Muscle of leg (tissue), 11 donors: ENCODE measurements around the gene TMC6. TPM values are rescaled to one million over a fixed set of nuclear protein-coding genes. Genes with fewer than 3 reads are reported as not detected.
"Not testable (repeated sequence)": the region's sequence is repeated elsewhere in the genome, so short reads cannot be mapped to it uniquely, and the experiment has no call there.

ENCODE experiments used
- DNase-seq: peaks from one replicate; pipeline ENCODE4 v3.0.0; 2013
- H3K27ac ChIP-seq: one replicate; pipeline ENCODE4 v1.5.1; 2013; ENCODE audit warnings: mild to moderate bottlenecking, low read length, control low read depth
- H3K27me3 ChIP-seq: one replicate; pipeline ENCODE4 v1.6.1; 2013; ENCODE audit warnings: low read length; ENCODE audit not compliant: control insufficient read depth, insufficient read depth
- H3K36me3 ChIP-seq: one replicate; pipeline ENCODE4 v1.6.1; 2013; ENCODE audit warnings: low read length; ENCODE audit not compliant: control insufficient read depth, insufficient read depth
- H3K4me1 ChIP-seq: one replicate; pipeline ENCODE4 v1.6.1; 2013; ENCODE audit warnings: low read length; ENCODE audit not compliant: control insufficient read depth, insufficient read depth
- H3K4me3 ChIP-seq: one replicate; pipeline ENCODE4 v1.5.1; 2013; ENCODE audit warnings: low read length, control low read depth
- H3K9me3 ChIP-seq: replicated peaks from 2 replicates; pipeline ENCODE4 v1.6.1; 2013; ENCODE audit warnings: low read depth, low read length; ENCODE audit not compliant: control insufficient read depth
- WGBS: methylation state at CpG from one replicate; pipeline ENCODE4 v1.1.5; 2013; ENCODE audit warnings: missing lambda C conversion rate; ENCODE audit not compliant: insufficient coverage; 5-methylcytosine and 5-hydroxymethylcytosine counted together
- polyA plus RNA-seq, 8 donors: library from polyadenylated mRNA; unstranded; fragments of 120-200 nt; gene quantifications; one replicate each; pipeline versions ENCODE4 v1.2.1 to v1.2.3, GENCODE V29; 2013; ENCODE audit warnings: inconsistent platforms in 1 of 8, low replicate concordance in 1 of 8; ENCODE audit not compliant: insufficient read length in 8 of 8, insufficient read depth in 1 of 8
- total RNA-seq: library from RNA; stranded (reverse); fragments of 120-200 nt; gene quantifications from one replicate; pipeline ENCODE4 v1.2.4, GENCODE V29; 2013

TMC6 gene
- total and polyA plus RNA-seq, 9 donors = 21.6 to 40.7 (median 26.1) TPM

DNA sequence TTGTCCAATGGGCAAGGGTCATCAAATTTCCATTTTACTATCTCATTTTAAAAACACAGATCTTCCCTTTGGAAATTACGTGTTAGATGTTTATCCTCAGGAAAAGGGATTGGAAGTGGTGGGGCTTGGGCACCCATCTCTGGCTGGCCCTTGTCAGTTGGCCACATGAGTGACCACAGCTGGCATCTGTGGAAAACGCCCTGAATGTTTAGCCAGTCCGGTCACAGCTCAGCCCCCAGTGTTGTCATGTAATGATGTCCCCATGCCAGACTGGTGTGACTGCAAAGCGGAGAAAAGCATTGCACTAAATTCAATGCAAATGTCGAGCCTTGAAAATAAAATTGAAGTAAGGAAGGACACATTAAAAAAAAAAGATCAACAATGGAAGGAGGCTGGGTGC, 53.0 kb downstream of the TMC6 start:
- no peak overlapping the region for H3K4me3 ChIP-seq
- no peaks in the 10 kb centered on the region for H3K27me3 ChIP-seq
- H3K4me1 ChIP-seq = no peaks in the 10 kb centered on the region
- DNase-seq = no peak
- no peaks in the 10 kb centered on the region for H3K9me3 ChIP-seq
- H3K27ac ChIP-seq = no peak overlapping the region
- 93% methylated on average over 3 of the region's 5 CpGs for WGBS
- peaks cover 69% of the 10 kb centered on the region for H3K36me3 ChIP-seq

DNA sequence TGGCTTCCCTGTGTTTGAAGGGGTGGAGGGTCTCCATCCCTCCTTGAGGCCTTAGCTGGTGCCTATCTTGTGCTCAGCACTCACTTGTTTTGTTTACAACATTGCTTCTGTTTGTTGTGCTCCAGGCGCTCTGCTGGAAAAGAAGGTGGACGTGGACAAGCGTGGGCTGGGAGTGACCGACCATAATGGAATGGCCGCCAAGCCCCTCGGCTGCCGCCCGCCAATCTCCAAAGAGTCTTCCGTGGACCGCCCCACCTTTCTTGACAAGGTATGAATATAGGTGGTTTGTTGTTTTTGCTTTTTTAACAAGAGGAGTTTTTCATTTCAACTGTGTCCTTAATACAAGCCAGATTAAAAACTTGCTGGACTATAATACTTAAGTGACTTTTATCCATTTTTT, 53.5 kb downstream of the TMC6 start:
- Histone ChIP-seq H3K4me3 (no peak overlapping the region), H3K27ac (no peak overlapping the region), H3K36me3 (peaks cover 72% of the 10 kb centered on the region), H3K9me3 (no peaks in the 10 kb centered on the region), H3K27me3 (no peaks in the 10 kb centered on the region), H3K4me1 (no peaks in the 10 kb centered on the region)
- WGBS = 100% methylated on average over 2 of the region's 10 CpGs
- no peak for DNase-seq

DNA sequence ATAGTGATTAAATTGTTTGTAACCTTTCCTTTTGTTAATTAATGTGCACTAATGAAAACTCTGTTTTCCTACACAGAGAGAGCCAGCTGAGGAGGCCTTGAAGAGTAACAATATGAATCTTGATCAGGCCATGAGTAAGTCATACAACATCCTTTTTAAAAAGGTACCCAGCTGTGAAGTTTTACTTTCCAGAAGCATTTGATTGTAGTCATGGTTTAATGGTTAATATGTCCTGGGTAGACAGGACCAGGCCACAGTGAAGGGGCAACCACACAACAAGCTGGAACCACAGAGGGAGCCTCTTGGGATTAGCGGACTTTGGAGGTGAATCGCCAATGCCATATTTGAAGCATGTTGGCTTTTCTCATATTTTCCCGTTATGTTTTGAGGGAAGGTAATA, 55.6 kb downstream of the TMC6 start:
- Histone ChIP-seq H3K4me1 (no peaks in the 10 kb centered on the region), H3K4me3 (no peak overlapping the region), H3K36me3 (peaks cover 66% of the 10 kb centered on the region), H3K27me3 (no peaks in the 10 kb centered on the region), H3K27ac (no peak overlapping the region), H3K9me3 (no peaks in the 10 kb centered on the region)
- no peak for DNase-seq
- WGBS = 100% methylated on average over 1 of the region's 3 CpGs

DNA sequence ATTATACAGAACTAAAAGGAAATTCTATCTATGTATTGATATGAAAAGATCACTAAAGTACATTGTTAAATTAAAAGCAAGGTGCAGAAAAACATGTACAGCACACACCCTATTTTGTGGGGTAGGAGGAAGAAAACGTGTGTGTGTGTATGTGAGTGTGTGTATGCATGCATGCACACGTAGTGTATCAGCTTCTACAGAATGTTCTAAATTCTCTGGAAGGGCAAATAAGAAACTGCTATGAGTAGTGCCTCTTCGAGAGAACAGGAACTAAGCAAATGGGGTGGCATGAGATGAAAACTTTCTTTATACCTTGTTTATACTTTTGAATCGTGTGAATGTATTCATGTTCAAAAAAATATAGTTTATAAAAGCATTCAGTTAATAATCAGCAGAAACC, 58.9 kb downstream of the TMC6 start:
- H3K9me3 ChIP-seq = no peaks in the 10 kb centered on the region
- DNase-seq = no peak
- H3K4me3 ChIP-seq = no peak overlapping the region
- no peak overlapping the region for H3K27ac ChIP-seq
- H3K27me3 ChIP-seq = no peaks in the 10 kb centered on the region
- peaks cover 62% of the 10 kb centered on the region for H3K36me3 ChIP-seq
- no peaks in the 10 kb centered on the region for H3K4me1 ChIP-seq
- 77% methylated on average over 2 of the region's 4 CpGs for WGBS

DNA sequence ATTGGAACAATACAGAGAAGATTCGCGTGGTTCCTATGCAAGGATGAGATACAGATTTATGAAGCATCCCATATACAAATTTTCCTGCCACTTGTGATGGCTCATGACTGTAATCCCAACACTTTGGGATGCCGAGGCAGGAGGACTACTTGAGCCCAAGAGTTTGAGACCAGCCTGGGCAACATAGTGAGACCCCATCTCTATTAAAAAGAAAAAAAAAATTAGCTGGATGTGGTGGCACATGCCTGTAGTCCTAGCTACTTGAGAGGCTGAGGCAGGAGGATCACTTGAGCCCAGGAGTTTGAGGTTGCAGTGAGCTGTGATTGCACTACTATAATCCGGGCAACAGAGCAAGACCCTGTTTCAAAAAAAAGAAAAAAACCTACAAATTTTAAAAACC, 61.6 kb downstream of the TMC6 start:
- not testable (repeated sequence) for H3K27ac ChIP-seq, DNase-seq, H3K9me3 ChIP-seq, H3K4me3 ChIP-seq, H3K27me3 ChIP-seq, H3K4me1 ChIP-seq
- WGBS = no CpG with 5 or more reads among the region's 4 CpGs
- peaks cover 40% of the 10 kb centered on the region for H3K36me3 ChIP-seq

DNA sequence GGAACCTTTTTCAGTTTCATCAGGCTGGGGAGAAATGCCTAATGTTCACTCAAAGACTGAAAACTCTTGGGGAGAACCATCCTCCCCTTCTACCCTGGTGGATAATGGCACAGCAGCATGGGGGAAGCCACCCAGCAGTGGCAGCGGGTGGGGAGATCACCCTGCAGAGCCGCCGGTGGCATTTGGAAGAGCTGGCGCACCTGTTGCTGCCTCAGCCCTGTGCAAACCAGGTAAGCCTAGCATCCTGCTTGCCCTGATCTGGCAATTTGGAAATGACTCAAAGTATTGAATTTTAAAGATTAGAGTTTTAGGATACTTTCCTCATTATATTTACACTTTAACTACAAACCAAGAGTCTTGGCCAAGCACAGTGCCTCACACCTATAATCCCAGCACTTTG, 63.8 kb downstream of the TMC6 start:
- WGBS = no CpG with 5 or more reads among the region's 4 CpGs
- Histone ChIP-seq H3K27ac (no peak overlapping the region), H3K36me3 (peaks cover 26% of the 10 kb centered on the region), H3K27me3 (no peaks in the 10 kb centered on the region), H3K4me3 (no peak overlapping the region), H3K9me3 (no peaks in the 10 kb centered on the region), H3K4me1 (no peaks in the 10 kb centered on the region)
- DNase-seq = no peak

DNA sequence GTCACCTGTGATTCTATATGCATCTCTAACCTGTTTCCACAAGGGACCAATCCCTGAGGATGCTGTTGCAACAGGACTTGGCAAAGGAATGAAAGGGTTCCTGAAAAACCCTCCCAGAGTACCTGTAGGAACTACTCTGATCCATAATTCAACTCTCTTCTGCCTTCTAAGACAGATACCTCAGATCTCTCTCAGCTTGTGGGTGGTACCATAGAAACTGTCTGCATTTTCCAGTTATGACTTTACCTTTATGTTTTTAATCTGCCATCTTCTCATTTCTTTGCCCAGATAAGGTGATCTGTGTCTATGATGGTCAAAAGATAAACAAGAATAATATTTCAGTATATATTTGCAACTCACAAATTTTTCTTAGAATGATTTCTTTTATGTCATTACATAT, 65.1 kb downstream of the TMC6 start:
- H3K36me3 ChIP-seq = peaks cover 22% of the 10 kb centered on the region
- no peak overlapping the region for H3K27ac ChIP-seq
- H3K4me3 ChIP-seq = no peak overlapping the region
- H3K27me3 ChIP-seq = no peaks in the 10 kb centered on the region
- no peak for DNase-seq
- no peaks in the 10 kb centered on the region for H3K9me3 ChIP-seq
- H3K4me1 ChIP-seq = peaks cover 8% of the 10 kb centered on the region

DNA sequence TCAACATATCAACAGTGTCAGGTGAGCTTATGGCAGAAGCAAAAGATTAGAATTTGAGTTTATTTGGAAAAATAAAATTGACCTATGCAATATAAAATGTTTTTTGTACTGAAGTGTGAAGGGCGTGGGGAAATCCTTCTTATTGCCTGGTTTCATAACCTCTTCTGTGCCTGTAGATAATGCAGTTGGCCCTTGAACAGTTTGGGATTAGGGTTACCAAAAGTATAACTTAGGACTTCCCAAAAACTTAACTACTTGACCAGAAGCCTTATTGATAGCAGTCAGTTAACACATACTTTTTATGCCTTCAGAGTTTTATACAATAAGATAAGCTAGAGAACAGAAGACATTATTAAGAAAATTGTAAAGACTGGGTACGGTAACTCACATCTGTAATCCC, 66.0 kb downstream of the TMC6 start:
- H3K4me1 ChIP-seq = peaks cover 13% of the 10 kb centered on the region
- peaks cover 18% of the 10 kb centered on the region for H3K36me3 ChIP-seq
- no peaks in the 10 kb centered on the region for H3K9me3 ChIP-seq
- H3K27ac ChIP-seq = no peak overlapping the region
- no peak for DNase-seq
- no peaks in the 10 kb centered on the region for H3K27me3 ChIP-seq
- 100% methylated on average over 1 of the region's 2 CpGs for whole genome bisulfite sequencing
- H3K4me3 ChIP-seq = no peak overlapping the region

Other genes starting within 250 kb of the TMC6 start
- 8.3 TPM for gene TNRC6C, start 170.1 kb downstream of the TMC6 start, total RNA-seq
- 10 to 100 TPM in 2 of 8 donors, 1 to 10 TPM in 6; 8.1 to 11.1 (median 8.9) TPM for gene TNRC6C, start 170.1 kb downstream of the TMC6 start, polyA plus RNA-seq
- gene TMC8, start 2.0 kb upstream of the TMC6 start, total RNA-seq = 1.2 TPM
- 1 to 10 TPM; 1.3 to 3.8 (median 2.9) TPM for gene TMC8, start 2.0 kb upstream of the TMC6 start, polyA plus RNA-seq
- 0.22 TPM for gene C17orf99, start 17.6 kb upstream of the TMC6 start, total RNA-seq
- gene C17orf99, start 17.6 kb upstream of the TMC6 start, polyA plus RNA-seq = 1 to 10 TPM in 6 of 8 donors, under 1 TPM in 2; 0.18 to 3.8 (median 1.2) TPM
- 31.4 TPM for gene SYNGR2, start 39.8 kb upstream of the TMC6 start, total RNA-seq
- 100 to 1,000 TPM in 1 of 8 donors, 10 to 100 TPM in 7; 56.3 to 103 (median 89.7) TPM for gene SYNGR2, start 39.8 kb upstream of the TMC6 start, polyA plus RNA-seq
- gene TK1, start 58.3 kb upstream of the TMC6 start, total RNA-seq = 11.8 TPM
- gene TK1, start 58.3 kb upstream of the TMC6 start, polyA plus RNA-seq = 10 to 100 TPM; 18.5 to 31.6 (median 27.8) TPM
- gene AFMID, start 58.6 kb upstream of the TMC6 start, total RNA-seq = 25.8 TPM
- 10 to 100 TPM; 33.7 to 43.3 (median 38.3) TPM for gene AFMID, start 58.6 kb upstream of the TMC6 start, polyA plus RNA-seq
- 13.3 TPM for gene BIRC5, start 85.5 kb upstream of the TMC6 start, total RNA-seq
- gene BIRC5, start 85.5 kb upstream of the TMC6 start, polyA plus RNA-seq = 10 to 100 TPM; 17.3 to 24.2 (median 19.9) TPM
- 0.04 TPM for gene TMEM235, start 102.9 kb upstream of the TMC6 start, total RNA-seq
- gene TMEM235, start 102.9 kb upstream of the TMC6 start, polyA plus RNA-seq = under 1 TPM in 2 of 8 donors, not detected in 6; 0.10 to 0.14 TPM
- 30.6 TPM for gene SOCS3, start 231.3 kb upstream of the TMC6 start, total RNA-seq
- gene SOCS3, start 231.3 kb upstream of the TMC6 start, polyA plus RNA-seq = 10 to 100 TPM in 6 of 8 donors, 1 to 10 TPM in 2; 8.4 to 59.8 (median 23.7) TPM
- 22.9 TPM for gene PGS1, start 249.9 kb upstream of the TMC6 start, total RNA-seq
- gene PGS1, start 249.9 kb upstream of the TMC6 start, polyA plus RNA-seq = 10 to 100 TPM; 20.9 to 33.6 (median 28.1) TPM